Stomach (tissue), 9 donors: ENCODE measurements around the gene CCL17. TPM values are rescaled to one million over a fixed set of nuclear protein-coding genes. Genes with fewer than 3 reads are reported as not detected.

ENCODE experiments used
- DNase-seq, 2 donors: peaks; one replicate each; pipeline versions ENCODE4 v3.0.0 to v3.0.0-alpha.2; 2013 to 2019
- H3K27ac ChIP-seq, 5 donors: fragments of 200-600 bp in 4 of 5; sonication (generic) in 4 of 5; one replicate each; pipeline ENCODE4 v1.5.1; 2013 to 2019; ENCODE audit warnings: mild to moderate bottlenecking in 1 of 5, moderate library complexity in 1 of 5
- H3K27me3 ChIP-seq, 3 donors: fragments of 200-600 bp; sonication (generic); one replicate each; pipeline ENCODE4 v1.5.1; 2017 to 2019; ENCODE audit warnings: mixed run types in 1 of 3
- H3K36me3 ChIP-seq, 4 donors: fragments of 200-600 bp; sonication (generic); 1 replicate in 3 of 4; 2 replicates in 1 of 4; pipeline ENCODE4 v1.5.1; 2016 to 2019
- H3K4me1 ChIP-seq, 4 donors: fragments of 200-600 bp; sonication (generic); one replicate each; pipeline ENCODE4 v1.5.1; 2016 to 2019
- H3K4me3 ChIP-seq, 4 donors: fragments of 200-600 bp; sonication (generic) in 3 of 4; one replicate each; pipeline ENCODE4 v1.5.1; 2016 to 2019; ENCODE audit warnings: mild to moderate bottlenecking in 1 of 4
- H3K9me3 ChIP-seq, 4 donors: fragments of 200-600 bp; sonication (generic); one replicate each; pipeline ENCODE4 v1.5.1; 2016 to 2019
- CTCF ChIP-seq, 7 experiments: fragments of 450-650 bp in 4 of 7; fragments of 200-600 bp in 3 of 7; sonication (generic) in 3 of 7; IDR thresholded peaks; one replicate each; pipeline ENCODE4 v1.5.1; 2016 to 2019; ENCODE audit warnings: antibody characterized with exemption in 7 of 7, control low read depth in 2 of 7, mild to moderate bottlenecking in 1 of 7
- EP300 ChIP-seq: sonication (generic); formaldehyde crosslinking; IDR thresholded peaks from one replicate; pipeline ENCODE4 v1.6.1; 2017; ENCODE audit warnings: antibody characterized with exemption
- POLR2A ChIP-seq, 4 donors: fragments of 450-650 bp; IDR thresholded peaks; one replicate each; pipeline ENCODE4 v1.6.1; 2016; ENCODE audit warnings: antibody characterized with exemption in 4 of 4, control low read depth in 2 of 4, mild to moderate bottlenecking in 1 of 4, moderate library complexity in 1 of 4
- POLR2AphosphoS5 ChIP-seq, 3 donors: sonication (generic); formaldehyde crosslinking; IDR thresholded peaks; one replicate each; pipeline ENCODE4 v1.6.1; 2016; ENCODE audit warnings: antibody characterized with exemption in 3 of 3
- WGBS, 5 donors: extraction: QIAGEN DNeasy Blood & Tissue Kit in 3 of 5; methylation state at CpG; one replicate each; pipeline versions ENCODE4 v1.1.5 to v1.1.7; 2013 to 2018; 5-methylcytosine and 5-hydroxymethylcytosine counted together
- intact Hi-C: fragments of 100-400 bp; cut with DNase I; formaldehyde crosslinking; loops from one replicate; pipeline ENCODE4 v1.15.1; 2023; ENCODE audit warnings: low total_unique reads
- polyA plus RNA-seq, 3 donors: library from polyadenylated mRNA; stranded (reverse); fragments of 200-250 nt; gene quantifications; one replicate each; pipeline ENCODE4 v1.2.3, GENCODE V29; 2013
- total RNA-seq, 5 donors: library from RNA; depleted of rRNA; stranded (reverse); fragments of >200 nt; gene quantifications; one replicate each; pipeline versions ENCODE4 v1.1.0 to v1.2.3, GENCODE V29; 2014 to 2016
- donor health status: healthy with polysubstance abuse.
- donor health status: Bipolar disorder and iron deficiency.
- donor health status: healthy.

Gene CCL17
- total and polyA plus RNA-seq, 8 donors, result 3.9 TPM; not detected in 7

- 1 to 2% (median 1%) methylated on average over 14 to 47 of the region's 47 CpGs for WGBS, 5 donors
- no peaks in the 10 kb centered on the region for H3K9me3 ChIP-seq
- peak within 1 kb of the TSS; percentile 88 to 93 (median 91) for H3K27ac ChIP-seq
- H3K36me3 ChIP-seq, result peaks cover 47 to 81% (median 79%) of the 10 kb centered on the region in 4 donors
- TF ChIP-seq POLR2AphosphoS5 (IDR thresholded peaks at IDR 0.05) (peak; percentile 91 to 100 (median 98)), CTCF (IDR thresholded peaks at IDR 0.05) (peak in 6 of 7 experiments; percentile 28 to 99 (median 96)), EP300 (no peak), POLR2A (IDR thresholded peaks at IDR 0.05) (peak in 1 of 4 donors; percentile 68)
- H3K27me3 ChIP-seq, result no peaks in the 10 kb centered on the region
- intact Hi-C loops, result no loop called here
- peaks cover 13 to 31% (median 30%) of the 10 kb centered on the region in 4 donors for H3K4me1 ChIP-seq
- H3K4me3 ChIP-seq, result peak within 1 kb of the TSS; percentile 97 to 100 (median 98)
- peak; percentile 92 to 97 for DNase-seq
Measured at GRCh38 chr16:57462209-57462977, 57.8 kb downstream of the CCL17 start, which contains the start of gene POLR2C. TSS of gene POLR2C (plus strand) at chr16:57462679. CDS start at chr16:57462725, 46 bp downstream.

- Histone ChIP-seq H3K4me1 (peaks cover 13 to 31% (median 30%) of the 10 kb centered on the region in 4 donors), H3K4me3 (peak overlapping the region; percentile 97 to 100 (median 98)), H3K27ac (peak overlapping the region; percentile 88 to 93 (median 91)), H3K27me3 (no peaks in the 10 kb centered on the region), H3K9me3 (no peaks in the 10 kb centered on the region), H3K36me3 (peaks cover 41 to 81% (median 79%) of the 10 kb centered on the region in 4 donors)
- no peak for TF ChIP-seq POLR2A (IDR thresholded peaks at IDR 0.05)
- no peak for TF ChIP-seq POLR2AphosphoS5 (IDR thresholded peaks at IDR 0.05)
- no peak for TF ChIP-seq EP300
- TF ChIP-seq CTCF (IDR thresholded peaks at IDR 0.05), result no peak
- WGBS, 5 donors, result 0 to 2% (median 1%) methylated on average over 7 to 16 of the region's 16 CpGs
- intact Hi-C loops, result no loop called here
- DNase-seq, result no peak
Measured at GRCh38 chr16:57462978-57463362, 58.4 kb downstream of the CCL17 start.

- DNase-seq, result no peak
- intact Hi-C loops, result no loop called here
- TF ChIP-seq EP300 (no peak), POLR2A (IDR thresholded peaks at IDR 0.05) (no peak), CTCF (IDR thresholded peaks at IDR 0.05) (no peak), POLR2AphosphoS5 (IDR thresholded peaks at IDR 0.05) (no peak)
- Histone ChIP-seq H3K36me3 (peaks cover 47 to 81% (median 79%) of the 10 kb centered on the region in 4 donors), H3K4me1 (peaks cover 13 to 33% (median 30%) of the 10 kb centered on the region in 4 donors), H3K9me3 (no peaks in the 10 kb centered on the region), H3K4me3 (no peak overlapping the region), H3K27me3 (no peaks in the 10 kb centered on the region), H3K27ac (no peak overlapping the region)
- WGBS, 5 donors, result 87 to 100% (median 96%) methylated on average over 2 of the region's 2 CpGs
Measured at GRCh38 chr16:57464523-57464922, 60.0 kb downstream of the CCL17 start.

Other genes starting within 250 kb of the CCL17 start
- gene PSME3IP1, start 218.7 kb upstream of the CCL17 start, total RNA-seq, result 100 to 1,000 TPM in 1 of 5 donors, 10 to 100 TPM in 4; 52.7 to 104 (median 91.0) TPM
- gene PSME3IP1, start 218.7 kb upstream of the CCL17 start, polyA plus RNA-seq, result 10 to 100 TPM; 37.4 to 64.3 (median 51.5) TPM
- gene RSPRY1, start 218.4 kb upstream of the CCL17 start, total RNA-seq, result 100 to 1,000 TPM in 1 of 5 donors, 10 to 100 TPM in 3, 1 to 10 TPM in 1; 5.5 to 110 (median 46.2) TPM
- gene RSPRY1, start 218.4 kb upstream of the CCL17 start, polyA plus RNA-seq, result 10 to 100 TPM in 1 of 3 donors, 1 to 10 TPM in 2; 8.6 to 13.7 (median 8.8) TPM
- gene ARL2BP, start 159.5 kb upstream of the CCL17 start, total RNA-seq, result 10 to 100 TPM; 15.6 to 61.6 (median 46.7) TPM
- gene ARL2BP, start 159.5 kb upstream of the CCL17 start, polyA plus RNA-seq, result 10 to 100 TPM; 24.0 to 46.6 (median 39.8) TPM
- 100 to 1,000 TPM in 2 of 5 donors, 10 to 100 TPM in 3; 27.4 to 190 (median 59.1) TPM for gene PLLP, start 120.1 kb upstream of the CCL17 start, total RNA-seq
- gene PLLP, start 120.1 kb upstream of the CCL17 start, polyA plus RNA-seq, result 10 to 100 TPM; 39.0 to 46.6 (median 43.7) TPM
- gene CCL22, start 46.0 kb upstream of the CCL17 start, total RNA-seq, result under 1 TPM in 1 of 5 donors, not detected in 4; 0.37 TPM
- gene CCL22, start 46.0 kb upstream of the CCL17 start, polyA plus RNA-seq, result under 1 TPM; 0.12 to 0.45 (median 0.15) TPM
- 10 to 100 TPM in 1 of 5 donors, 1 to 10 TPM in 2, not detected in 2; 1.3 to 43.8 (median 7.1) TPM for gene CX3CL1, start 32.3 kb upstream of the CCL17 start, total RNA-seq
- 10 to 100 TPM in 1 of 3 donors, 1 to 10 TPM in 2; 3.2 to 11.5 (median 6.4) TPM for gene CX3CL1, start 32.3 kb upstream of the CCL17 start, polyA plus RNA-seq
- 100 to 1,000 TPM in 1 of 5 donors, 10 to 100 TPM in 4; 14.0 to 146 (median 37.7) TPM for gene CIAPIN1, start 42.6 kb downstream of the CCL17 start, total RNA-seq
- gene CIAPIN1, start 42.6 kb downstream of the CCL17 start, polyA plus RNA-seq, result 10 to 100 TPM; 18.6 to 35.9 (median 29.6) TPM
- gene COQ9, start 42.7 kb downstream of the CCL17 start, total RNA-seq, result 100 to 1,000 TPM in 1 of 5 donors, 10 to 100 TPM in 4; 40.6 to 108 (median 58.9) TPM
- 10 to 100 TPM; 56.4 to 79.3 (median 74.5) TPM for gene COQ9, start 42.7 kb downstream of the CCL17 start, polyA plus RNA-seq
- gene POLR2C, start 57.9 kb downstream of the CCL17 start, total RNA-seq, result 100 to 1,000 TPM in 2 of 5 donors, 10 to 100 TPM in 3; 60.0 to 162 (median 84.4) TPM
- gene POLR2C, start 57.9 kb downstream of the CCL17 start, polyA plus RNA-seq, result 10 to 100 TPM; 31.8 to 56.1 (median 48.9) TPM
- gene DOK4, start 81.7 kb downstream of the CCL17 start, total RNA-seq, result 10 to 100 TPM; 11.2 to 51.0 (median 23.9) TPM
- 10 to 100 TPM; 21.5 to 55.9 (median 44.6) TPM for gene DOK4, start 81.7 kb downstream of the CCL17 start, polyA plus RNA-seq
- 10 to 100 TPM in 2 of 5 donors, 1 to 10 TPM in 2, not detected in 1; 1.7 to 14.5 (median 6.9) TPM for gene CCDC102A, start 131.8 kb downstream of the CCL17 start, total RNA-seq
- gene CCDC102A, start 131.8 kb downstream of the CCL17 start, polyA plus RNA-seq, result 1 to 10 TPM; 2.3 to 6.5 (median 4.1) TPM
- gene ADGRG5, start 137.9 kb downstream of the CCL17 start, total RNA-seq, result 1 to 10 TPM in 1 of 5 donors, under 1 TPM in 2, not detected in 2; under 0.01 to 1.4 (median 0.18) TPM
- gene ADGRG5, start 137.9 kb downstream of the CCL17 start, polyA plus RNA-seq, result under 1 TPM; 0.19 to 0.80 (median 0.76) TPM
- gene ADGRG1, start 223.9 kb downstream of the CCL17 start, total RNA-seq, result 10 to 100 TPM; 17.4 to 84.8 (median 47.2) TPM
- 10 to 100 TPM in 2 of 3 donors, 1 to 10 TPM in 1; 8.9 to 30.9 (median 21.7) TPM for gene ADGRG1, start 223.9 kb downstream of the CCL17 start, polyA plus RNA-seq